MM.1S (cell line): ENCODE measurements around the gene ZNF747.

Experiments
- DNase-seq: peaks from one replicate; pipeline ENCODE4 v3.0.0-alpha.2; 2015
- H2AFZ ChIP-seq: fragments of 300-600 bp; sonication (generic); 2 replicates; pipeline ENCODE4 v1.6.0; 2016; ENCODE audit warnings: antibody characterized with exemption, low read length
- H3F3A ChIP-seq: fragments of 300-600 bp; sonication (generic); 2 replicates; pipeline ENCODE4 v1.6.1; 2016; ENCODE audit warnings: mild to moderate bottlenecking, antibody characterized with exemption, low read length, moderate library complexity, mixed read lengths; ENCODE audit not compliant: insufficient read depth
- H3K27ac ChIP-seq: fragments of 300-600 bp; sonication (generic); 2 replicates; pipeline ENCODE4 v1.5.1; 2016; ENCODE audit warnings: mild to moderate bottlenecking, low read length
- H3K27me3 ChIP-seq: fragments of 300-600 bp; sonication (generic); replicated peaks from 2 replicates; pipeline ENCODE4 v1.6.0; 2016; ENCODE audit warnings: low read length; ENCODE audit not compliant: insufficient read depth
- H3K36me3 ChIP-seq: fragments of 300-600 bp; sonication (generic); replicated peaks from 2 replicates; pipeline ENCODE4 v1.6.1; 2016; ENCODE audit warnings: mild to moderate bottlenecking, low read length, mixed read lengths; ENCODE audit not compliant: insufficient read depth
- H3K4me1 ChIP-seq: fragments of 300-600 bp; sonication (generic); 2 replicates; pipeline ENCODE4 v1.6.1; 2016; ENCODE audit warnings: low read length, mixed read lengths
- H3K4me2 ChIP-seq: fragments of 300-600 bp; sonication (generic); 2 replicates; pipeline ENCODE4 v1.6.0; 2016; ENCODE audit warnings: low read depth, low read length
- H3K4me3 ChIP-seq: fragments of 300-600 bp; sonication (generic); 2 replicates; pipeline ENCODE4 v1.5.1; 2016; ENCODE audit warnings: low read length, mixed read lengths
- H3K79me2 ChIP-seq: fragments of 300-600 bp; sonication (generic); 2 replicates; pipeline ENCODE4 v1.6.1; 2016; ENCODE audit warnings: mixed run types, low read length, mixed read lengths
- H3K9ac ChIP-seq: fragments of 300-600 bp; sonication (generic); 2 replicates; pipeline ENCODE4 v1.6.1; 2016; ENCODE audit warnings: low read length, mixed read lengths
- H3K9me2 ChIP-seq: fragments of 300-600 bp; sonication (generic); replicated peaks from 2 replicates; pipeline ENCODE4 v1.6.1; 2016; ENCODE audit warnings: mild to moderate bottlenecking, low read length, mixed read lengths; ENCODE audit not compliant: insufficient read depth
- H3K9me3 ChIP-seq: fragments of 300-600 bp; sonication (generic); replicated peaks from 2 replicates; pipeline ENCODE4 v1.6.1; 2016; ENCODE audit warnings: mild to moderate bottlenecking, low read length, mixed read lengths; ENCODE audit not compliant: insufficient read depth
- H4K20me1 ChIP-seq: fragments of 300-600 bp; sonication (generic); 2 replicates; pipeline ENCODE4 v1.6.1; 2016; ENCODE audit warnings: mild to moderate bottlenecking, low read length, moderate library complexity, mixed read lengths; ENCODE audit not compliant: insufficient read depth
- EZH2 ChIP-seq: fragments of 300-600 bp; sonication (generic); optimal IDR thresholded peaks from 2 replicates; pipeline ENCODE3; 2017; ENCODE audit warnings: low read depth, mild to moderate bottlenecking, antibody characterized with exemption, low read length, mixed read lengths
- EZH2phosphoT487 ChIP-seq: fragments of 300-600 bp; sonication (generic); IDR thresholded peaks from 2 replicates; pipeline ENCODE4 v1.6.1; 2018; ENCODE audit warnings: antibody characterized with exemption, low read length
- TF ChIP-seq, protein P1 (sequence below): fragments of 300-600 bp; sonication (generic); IDR thresholded peaks from 2 replicates; pipeline ENCODE4 v1.5.1; 2016; ENCODE audit warnings: antibody characterized with exemption, low read length, mixed read lengths

ZNF747 gene

DNA sequence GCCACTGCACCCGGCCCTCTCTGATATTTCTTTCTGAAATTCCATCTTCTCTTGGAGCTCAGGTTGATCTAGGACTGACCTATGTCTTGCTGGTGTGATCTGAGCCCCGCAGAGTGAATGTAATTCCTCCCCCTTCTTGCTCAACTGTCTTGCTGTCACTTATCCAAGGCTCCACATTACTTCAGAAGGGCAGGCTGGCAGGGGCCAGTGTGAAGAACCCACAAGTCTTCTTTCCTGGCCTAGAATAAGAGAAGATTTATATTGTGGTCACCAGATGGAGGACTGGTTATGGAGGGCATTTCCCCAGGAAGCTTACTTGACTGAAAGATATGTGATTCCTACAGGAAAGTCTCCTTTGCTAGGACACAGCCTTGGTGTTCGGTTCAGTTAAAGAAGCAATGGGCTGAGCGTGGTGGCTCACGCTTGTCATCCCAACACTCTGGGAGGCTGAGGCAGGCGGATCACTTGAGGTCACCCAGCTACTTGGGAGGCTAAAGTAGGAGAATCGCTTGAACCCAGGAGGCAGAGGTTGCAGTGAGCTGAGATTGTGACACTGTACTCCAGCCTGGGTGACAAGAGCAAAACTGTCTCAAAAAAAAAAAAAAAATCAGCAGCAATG is 48.7 kb downstream of the ZNF747 start:
- Histone ChIP-seq H3K79me2 (no peaks in the 10 kb centered on the region), H3K4me1 (no peaks in the 10 kb centered on the region), H3F3A (no peaks in the 10 kb centered on the region), H2AFZ (no peak overlapping the region), H4K20me1 (no peaks in the 10 kb centered on the region), H3K9me2 (no peaks in the 10 kb centered on the region), H3K27ac (no peak overlapping the region), H3K9me3 (no peaks in the 10 kb centered on the region), H3K27me3 (no peaks in the 10 kb centered on the region), H3K9ac (no peak overlapping the region), H3K4me3 (no peak overlapping the region), H3K36me3 (peaks cover 5% of the 10 kb centered on the region; the same call in 1 of the 2 replicates), H3K4me2 (no peak overlapping the region)
- DNase-seq, result no peak
- TF ChIP-seq EZH2phosphoT487, result no peak
- TF ChIP-seq, protein P1, sequence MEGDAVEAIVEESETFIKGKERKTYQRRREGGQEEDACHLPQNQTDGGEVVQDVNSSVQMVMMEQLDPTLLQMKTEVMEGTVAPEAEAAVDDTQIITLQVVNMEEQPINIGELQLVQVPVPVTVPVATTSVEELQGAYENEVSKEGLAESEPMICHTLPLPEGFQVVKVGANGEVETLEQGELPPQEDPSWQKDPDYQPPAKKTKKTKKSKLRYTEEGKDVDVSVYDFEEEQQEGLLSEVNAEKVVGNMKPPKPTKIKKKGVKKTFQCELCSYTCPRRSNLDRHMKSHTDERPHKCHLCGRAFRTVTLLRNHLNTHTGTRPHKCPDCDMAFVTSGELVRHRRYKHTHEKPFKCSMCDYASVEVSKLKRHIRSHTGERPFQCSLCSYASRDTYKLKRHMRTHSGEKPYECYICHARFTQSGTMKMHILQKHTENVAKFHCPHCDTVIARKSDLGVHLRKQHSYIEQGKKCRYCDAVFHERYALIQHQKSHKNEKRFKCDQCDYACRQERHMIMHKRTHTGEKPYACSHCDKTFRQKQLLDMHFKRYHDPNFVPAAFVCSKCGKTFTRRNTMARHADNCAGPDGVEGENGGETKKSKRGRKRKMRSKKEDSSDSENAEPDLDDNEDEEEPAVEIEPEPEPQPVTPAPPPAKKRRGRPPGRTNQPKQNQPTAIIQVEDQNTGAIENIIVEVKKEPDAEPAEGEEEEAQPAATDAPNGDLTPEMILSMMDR, result no peak
- no peak for TF ChIP-seq EZH2

DNA sequence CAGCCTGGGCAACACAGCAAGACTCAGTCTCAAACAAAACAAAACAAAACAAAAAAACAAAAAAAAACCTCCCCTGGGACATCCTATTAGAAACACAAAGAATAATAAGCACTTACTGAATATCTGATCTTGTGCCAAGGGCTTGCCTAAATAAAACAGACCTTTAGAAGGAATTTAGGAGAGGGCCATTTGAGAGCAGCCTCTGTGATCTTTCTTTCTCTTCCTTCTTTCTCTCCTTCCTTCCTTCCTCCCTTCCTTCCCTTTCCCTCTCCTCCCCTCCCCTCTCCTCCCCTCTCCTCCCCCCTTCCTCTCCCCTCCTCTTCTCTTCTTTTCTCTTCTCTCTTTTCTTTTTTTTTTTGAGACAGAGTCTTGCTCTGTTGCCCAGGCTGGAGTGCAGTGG is 49.8 kb downstream of the ZNF747 start:
- Histone ChIP-seq H3F3A (no peaks in the 10 kb centered on the region), H3K79me2 (no peaks in the 10 kb centered on the region), H3K4me1 (no peaks in the 10 kb centered on the region), H3K4me3 (no peak overlapping the region), H4K20me1 (no peaks in the 10 kb centered on the region), H2AFZ (no peak overlapping the region), H3K4me2 (no peak overlapping the region), H3K9me2 (no peaks in the 10 kb centered on the region), H3K9me3 (no peaks in the 10 kb centered on the region), H3K27ac (no peak overlapping the region), H3K9ac (no peak overlapping the region), H3K27me3 (no peaks in the 10 kb centered on the region), H3K36me3 (peaks cover 5% of the 10 kb centered on the region; the same call in 1 of the 2 replicates)
- no peak for TF ChIP-seq EZH2phosphoT487
- no peak for TF ChIP-seq EZH2
- TF ChIP-seq, protein P1, result no peak
- DNase-seq, result no peak

DNA sequence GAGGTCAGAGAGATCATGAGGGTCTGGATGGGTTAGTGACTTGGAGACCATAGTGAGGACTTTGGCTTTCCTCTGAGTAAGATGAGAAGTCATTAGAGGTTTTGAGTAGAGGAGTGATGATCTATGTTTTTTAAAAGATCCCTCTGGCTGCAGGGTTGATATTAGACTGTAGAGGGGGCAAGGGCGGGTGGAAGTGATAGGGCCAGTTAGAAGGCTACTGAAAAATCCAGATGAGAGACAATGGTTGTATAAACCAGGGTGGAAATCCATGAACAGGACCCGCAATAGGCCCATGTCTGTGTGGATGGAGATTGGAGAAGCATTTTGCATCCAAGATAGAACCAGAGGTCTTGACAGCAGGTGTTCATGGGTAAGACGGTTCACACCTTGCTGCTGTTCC is 52.3 kb downstream of the ZNF747 start:
- no peak overlapping the region for H3K4me3 ChIP-seq
- no peak overlapping the region for H3K27ac ChIP-seq
- H3K79me2 ChIP-seq, result no peaks in the 10 kb centered on the region
- no peaks in the 10 kb centered on the region for H3K9me3 ChIP-seq
- TF ChIP-seq, protein P1, result peak; percentile 12
- TF ChIP-seq EZH2phosphoT487 (no peak), EZH2 (no peak)
- no peaks in the 10 kb centered on the region for H3K4me1 ChIP-seq
- H2AFZ ChIP-seq, result no peak overlapping the region
- H3K9ac ChIP-seq, result no peak overlapping the region
- H4K20me1 ChIP-seq, result no peaks in the 10 kb centered on the region
- H3F3A ChIP-seq, result no peaks in the 10 kb centered on the region
- DNase-seq, result no peak
- no peak overlapping the region for H3K4me2 ChIP-seq
- H3K36me3 ChIP-seq, result no peaks in the 10 kb centered on the region
- no peaks in the 10 kb centered on the region for H3K9me2 ChIP-seq
- no peaks in the 10 kb centered on the region for H3K27me3 ChIP-seq
